Measurements from ENCODE around the gene CIITA. TPM values are rescaled to one million over a fixed set of nuclear protein-coding genes. Genes with fewer than 3 reads are reported as not detected.
A peak's percentile ranks its signal among the peaks of the same experiment; 100 is the strongest.

CIITA gene
- total RNA-seq, 1 experiment from 2014 or later: not detected

- Histone ChIP-seq H3K4me2 (ENCODE audit: insufficient read depth, insufficient read length, low read length) (no peak overlapping the region), H4K20me1 (ENCODE audit: control insufficient read depth, insufficient read depth, insufficient read length) (no peaks in the 10 kb centered on the region), H4K91ac (ENCODE audit: insufficient read length, low read depth, low read length) (no peak overlapping the region), H2AK5ac (ENCODE audit: insufficient read length, low read length) (no peak overlapping the region), H3K18ac (ENCODE audit: insufficient read length, low read depth, low read length) (no peak overlapping the region), H3K56ac (ENCODE audit: insufficient read length, low read depth, low read length) (no peak overlapping the region), H2BK12ac (ENCODE audit: insufficient read length, low read depth, low read length) (no peak overlapping the region), H3K4ac (ENCODE audit: low read depth, low read length) (no peak overlapping the region), H2AFZ (ENCODE audit: low read length) (no peak overlapping the region), H3T11ph (ENCODE audit: low read length) (no peak overlapping the region), H3K27ac (ENCODE audit: insufficient read length, low read depth, low read length) (no peak overlapping the region), H3K79me1 (ENCODE audit: insufficient read depth, low read depth, low read length, poor library complexity, severe bottlenecking) (no peaks in the 10 kb centered on the region), H3K9ac (ENCODE audit: extremely low read depth, insufficient read length, low read length) (no peak overlapping the region), H3K23me2 (ENCODE audit: insufficient read length, low read depth, low read length, poor library complexity, severe bottlenecking) (no peaks in the 10 kb centered on the region), H4K5ac (ENCODE audit: insufficient read length, low read depth, low read length) (no peak overlapping the region), H4K8ac (replicated peaks; ENCODE audit: insufficient read length, low read depth, low read length) (no peak overlapping the region), H3K27me3 (ENCODE audit: insufficient read depth, low read length) (no peaks in the 10 kb centered on the region), H3K4me1 (ENCODE audit: insufficient read depth, low read length) (no peaks in the 10 kb centered on the region; the same call in 1 of the 2 replicates), H3K9me3 (ENCODE audit: control insufficient read depth, low read depth, low read length) (no peaks in the 10 kb centered on the region), H2BK5ac (ENCODE audit: insufficient read length, low read length) (no peak overlapping the region), H3K79me2 (ENCODE audit: insufficient read depth, low read length) (no peaks in the 10 kb centered on the region), H3K14ac (ENCODE audit: insufficient read depth, low read length) (no peak overlapping the region), H3K23ac (ENCODE audit: insufficient read length, low read depth, low read length) (no peak overlapping the region), H2BK20ac (ENCODE audit: low read depth, low read length, poor library complexity, severe bottlenecking) (no peak overlapping the region), H2BK15ac (ENCODE audit: low read depth, low read length) (no peak overlapping the region), H2BK120ac (ENCODE audit: low read depth, low read length, poor library complexity, severe bottlenecking) (no peak overlapping the region)
- H3K4me1 Mint-ChIP-seq: peaks cover 2 to 13% of the 10 kb centered on the region in 2 experiments; a peak in 3 of 4 replicates
- WGBS (ENCODE audit: extremely low coverage, insufficient read length, low lambda C conversion rate): no CpG with 5 or more reads among the region's 10 CpGs
- no peak overlapping the region for H3K4me3 Mint-ChIP-seq
- no peak for DNase-seq
- peak overlapping the region in 1 of 3 experiments; percentile 83; a peak in 2 of 7 replicates for H3K27ac Mint-ChIP-seq
- no peaks in the 10 kb centered on the region; the same call in 1 of the 2 replicates for H3K27me3 Mint-ChIP-seq (ENCODE audit: low read depth)
- H3K36me3 Mint-ChIP-seq (ENCODE audit: insufficient read depth in 1 of 3, low read depth in 3 of 3): no peaks in the 10 kb centered on the region; a peak in 2 of 7 replicates
- no peak for TF ChIP-seq CTCF (conservative IDR thresholded peaks at IDR 0.05)
- H3K9me3 Mint-ChIP-seq: no peaks in the 10 kb centered on the region
Measured at GRCh38 chr16:10921536-10922327, 44.7 kb downstream of the CIITA start.
